ENCODE results near the gene TARBP1.

- no peak for TF ChIP-seq CTCF (IDR thresholded peaks at IDR 0.05)
- no peak for TF ChIP-seq POLR2A (IDR thresholded peaks at IDR 0.05)
Measured at GRCh38 chr1:234408757-234409156, 70.2 kb downstream of the TARBP1 start.

Data from adrenal gland (tissue), 5 donors.